ENCODE data around the gene SCYL3. TPM values are rescaled to one million over a fixed set of nuclear protein-coding genes. Genes with fewer than 3 reads are reported as not detected.
A peak's percentile ranks its signal among the peaks of the same experiment; 100 is the strongest.

Gene SCYL3
- total RNA-seq, 1 donor from 2014 or later: 9.2 TPM

GRCh38 chr1:169929210-169929526, 35.5 kb upstream of the SCYL3 start:
- no peak overlapping the region for H3K4me3 Mint-ChIP-seq (ENCODE audit: unreplicated experiment)
- no peak for DNase-seq (ENCODE audit: extremely low spot score, unreplicated experiment)
- no peaks in the 10 kb centered on the region for H3K27me3 Mint-ChIP-seq (ENCODE audit: unreplicated experiment)
- peaks cover 4% of the 10 kb centered on the region for H3K36me3 Mint-ChIP-seq (ENCODE audit: unreplicated experiment)
- H3K9me3 Mint-ChIP-seq (ENCODE audit: unreplicated experiment): no peaks in the 10 kb centered on the region
- no peak overlapping the region for H3K27ac Mint-ChIP-seq (ENCODE audit: unreplicated experiment)
- TF ChIP-seq, protein P1, sequence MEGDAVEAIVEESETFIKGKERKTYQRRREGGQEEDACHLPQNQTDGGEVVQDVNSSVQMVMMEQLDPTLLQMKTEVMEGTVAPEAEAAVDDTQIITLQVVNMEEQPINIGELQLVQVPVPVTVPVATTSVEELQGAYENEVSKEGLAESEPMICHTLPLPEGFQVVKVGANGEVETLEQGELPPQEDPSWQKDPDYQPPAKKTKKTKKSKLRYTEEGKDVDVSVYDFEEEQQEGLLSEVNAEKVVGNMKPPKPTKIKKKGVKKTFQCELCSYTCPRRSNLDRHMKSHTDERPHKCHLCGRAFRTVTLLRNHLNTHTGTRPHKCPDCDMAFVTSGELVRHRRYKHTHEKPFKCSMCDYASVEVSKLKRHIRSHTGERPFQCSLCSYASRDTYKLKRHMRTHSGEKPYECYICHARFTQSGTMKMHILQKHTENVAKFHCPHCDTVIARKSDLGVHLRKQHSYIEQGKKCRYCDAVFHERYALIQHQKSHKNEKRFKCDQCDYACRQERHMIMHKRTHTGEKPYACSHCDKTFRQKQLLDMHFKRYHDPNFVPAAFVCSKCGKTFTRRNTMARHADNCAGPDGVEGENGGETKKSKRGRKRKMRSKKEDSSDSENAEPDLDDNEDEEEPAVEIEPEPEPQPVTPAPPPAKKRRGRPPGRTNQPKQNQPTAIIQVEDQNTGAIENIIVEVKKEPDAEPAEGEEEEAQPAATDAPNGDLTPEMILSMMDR (IDR thresholded peaks at IDR 0.05): no peak
- H3K4me1 Mint-ChIP-seq (ENCODE audit: unreplicated experiment): peaks cover 41% of the 10 kb centered on the region

DNA sequence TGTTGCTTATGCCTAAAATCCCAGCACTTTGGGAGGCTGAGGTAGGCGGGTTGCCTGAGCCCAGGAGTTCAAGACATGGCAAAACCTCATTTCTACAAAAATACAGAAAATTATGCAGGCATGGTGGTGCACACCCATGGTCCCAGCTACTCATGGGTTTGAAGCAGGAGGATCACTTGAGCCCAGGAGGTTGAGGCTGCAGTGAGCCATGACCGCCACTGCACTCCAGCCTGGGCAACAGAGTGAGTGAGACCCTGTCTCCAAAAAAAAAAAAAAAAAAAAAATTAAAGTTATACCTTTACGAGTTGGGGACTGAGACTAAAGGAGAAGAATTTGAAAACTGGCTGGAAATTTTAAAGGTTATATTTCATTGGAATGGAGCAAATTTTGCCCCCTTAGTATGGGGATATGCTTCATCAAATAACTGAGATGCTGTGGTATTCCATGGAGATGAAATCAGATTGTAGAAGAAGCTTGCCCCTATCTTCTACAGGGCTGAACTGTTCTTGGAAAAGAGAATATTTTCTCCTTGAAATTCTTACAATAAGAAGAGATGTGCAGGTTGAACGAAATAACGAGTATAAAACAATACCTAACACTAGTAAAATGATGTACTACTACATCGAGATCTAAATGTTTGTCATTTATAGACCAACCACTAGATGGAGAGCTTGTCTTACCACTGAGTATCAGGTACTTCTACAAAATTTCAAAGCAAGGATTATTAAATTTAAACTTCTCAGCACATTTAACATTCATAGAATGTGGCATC, 34.9 kb upstream of the SCYL3 start:
- Mint-ChIP-seq H3K4me3 (ENCODE audit: unreplicated experiment) (no peak overlapping the region), H3K9me3 (ENCODE audit: unreplicated experiment) (no peaks in the 10 kb centered on the region), H3K4me1 (ENCODE audit: unreplicated experiment) (peaks cover 36% of the 10 kb centered on the region), H3K36me3 (ENCODE audit: unreplicated experiment) (peaks cover 4% of the 10 kb centered on the region), H3K27ac (ENCODE audit: unreplicated experiment) (no peak overlapping the region), H3K27me3 (ENCODE audit: unreplicated experiment) (no peaks in the 10 kb centered on the region)
- TF ChIP-seq, protein P1 (IDR thresholded peaks at IDR 0.05): peak; percentile 74
- DNase-seq (ENCODE audit: extremely low spot score, unreplicated experiment): no peak

DNA sequence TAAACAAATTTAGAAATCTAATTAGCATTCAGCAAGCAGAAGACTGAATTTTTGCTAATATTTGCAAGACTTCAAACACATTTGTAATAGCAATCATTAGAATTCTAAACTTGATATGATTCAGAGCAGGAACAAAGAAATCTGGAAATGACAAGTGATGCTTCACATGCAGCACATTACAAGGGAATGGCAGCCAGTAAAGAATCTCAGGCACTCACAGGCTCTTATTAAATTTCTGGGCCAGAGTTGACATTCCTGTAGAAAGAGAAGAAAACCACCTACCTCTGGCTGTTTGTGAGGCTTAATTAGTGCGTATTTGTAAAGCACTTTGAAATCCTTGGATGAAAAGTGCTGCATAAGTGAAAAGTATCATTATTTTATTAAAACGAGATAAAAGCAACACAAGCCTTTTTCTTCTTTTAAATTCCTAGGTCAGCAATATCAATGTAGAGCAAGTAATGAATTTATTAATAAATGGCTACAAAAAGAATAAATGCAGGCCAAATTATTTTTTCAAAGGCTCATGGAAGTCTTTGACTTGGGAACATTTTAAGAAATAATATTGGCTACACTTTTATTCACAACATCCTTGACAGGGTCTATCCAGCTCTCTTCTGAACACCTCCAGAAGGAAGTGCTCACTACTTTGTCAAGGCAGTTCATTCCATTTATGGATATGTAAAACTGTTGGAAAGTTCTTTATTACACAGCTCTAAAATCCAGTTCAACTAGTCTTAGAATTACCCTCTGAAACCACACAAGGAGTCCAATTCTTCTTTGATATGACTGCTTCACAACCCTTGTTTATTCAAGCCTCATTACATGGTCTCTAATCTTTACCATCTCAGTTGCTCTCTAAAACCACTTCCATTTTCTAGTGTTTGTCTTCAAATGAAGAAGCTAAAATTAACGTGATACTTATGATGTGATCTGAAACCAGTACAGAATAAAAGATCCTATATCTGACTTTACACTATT, 32.1 kb upstream of the SCYL3 start:
- Mint-ChIP-seq H3K4me1 (ENCODE audit: unreplicated experiment) (peaks cover 12% of the 10 kb centered on the region), H3K27me3 (ENCODE audit: unreplicated experiment) (no peaks in the 10 kb centered on the region), H3K9me3 (ENCODE audit: unreplicated experiment) (no peaks in the 10 kb centered on the region), H3K27ac (ENCODE audit: unreplicated experiment) (no peak overlapping the region), H3K4me3 (ENCODE audit: unreplicated experiment) (no peak overlapping the region), H3K36me3 (ENCODE audit: unreplicated experiment) (peaks cover 10% of the 10 kb centered on the region)
- no peak for DNase-seq (ENCODE audit: extremely low spot score, unreplicated experiment)
- TF ChIP-seq, protein P1 (IDR thresholded peaks at IDR 0.05): no peak

DNA sequence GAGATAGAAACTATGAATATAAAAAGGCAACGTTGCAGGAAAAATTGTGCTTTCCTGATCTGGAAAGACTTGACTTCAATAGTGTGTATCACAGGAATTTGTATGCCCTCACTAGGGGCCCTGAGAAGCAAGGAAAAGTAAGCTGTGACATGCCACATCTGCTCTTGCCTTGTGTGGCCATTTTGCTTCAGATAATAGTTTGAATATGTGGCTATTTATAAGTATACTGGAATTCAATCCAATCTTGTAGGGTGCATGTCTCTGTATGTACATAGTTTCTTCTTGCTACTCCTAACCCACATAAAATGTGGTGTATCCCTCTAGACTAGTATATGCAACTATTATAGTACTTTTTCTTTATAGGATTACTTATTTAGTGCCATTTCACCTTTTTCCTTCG, 31.1 kb upstream of the SCYL3 start:
- no peak for DNase-seq (ENCODE audit: extremely low spot score, unreplicated experiment)
- TF ChIP-seq, protein P1 (IDR thresholded peaks at IDR 0.05): no peak
- peaks cover 7% of the 10 kb centered on the region for H3K4me1 Mint-ChIP-seq (ENCODE audit: unreplicated experiment)
- no peaks in the 10 kb centered on the region for H3K27me3 Mint-ChIP-seq (ENCODE audit: unreplicated experiment)
- no peak overlapping the region for H3K27ac Mint-ChIP-seq (ENCODE audit: unreplicated experiment)
- H3K9me3 Mint-ChIP-seq (ENCODE audit: unreplicated experiment): no peaks in the 10 kb centered on the region
- H3K36me3 Mint-ChIP-seq (ENCODE audit: unreplicated experiment): peaks cover 13% of the 10 kb centered on the region
- H3K4me3 Mint-ChIP-seq (ENCODE audit: unreplicated experiment): no peak overlapping the region

DNA sequence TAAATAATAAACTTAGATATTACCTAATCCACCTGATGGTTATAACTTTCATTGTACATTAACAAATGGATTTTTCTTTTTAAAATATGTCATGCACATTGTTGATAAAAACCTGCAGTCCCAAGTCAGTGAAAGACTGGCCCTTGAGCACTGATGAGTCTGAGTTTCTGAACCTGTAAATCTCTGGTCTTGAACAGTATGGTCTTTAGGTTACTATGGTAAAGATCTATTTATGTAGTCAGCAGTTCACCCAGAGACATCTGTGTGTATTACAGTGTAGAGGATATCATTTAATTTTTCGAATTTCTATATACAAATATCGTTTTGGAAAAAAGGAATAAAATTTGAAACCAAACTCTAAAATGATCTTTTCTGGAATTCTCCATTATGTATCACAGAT, 30.4 kb upstream of the SCYL3 start:
- TF ChIP-seq, protein P1 (IDR thresholded peaks at IDR 0.05): no peak
- peaks cover 15% of the 10 kb centered on the region for H3K36me3 Mint-ChIP-seq (ENCODE audit: unreplicated experiment)
- H3K9me3 Mint-ChIP-seq (ENCODE audit: unreplicated experiment): no peaks in the 10 kb centered on the region
- no peak for DNase-seq (ENCODE audit: extremely low spot score, unreplicated experiment)
- no peak overlapping the region for H3K27ac Mint-ChIP-seq (ENCODE audit: unreplicated experiment)
- no peaks in the 10 kb centered on the region for H3K27me3 Mint-ChIP-seq (ENCODE audit: unreplicated experiment)
- no peak overlapping the region for H3K4me3 Mint-ChIP-seq (ENCODE audit: unreplicated experiment)
- H3K4me1 Mint-ChIP-seq (ENCODE audit: unreplicated experiment): peaks cover 8% of the 10 kb centered on the region

Data from osteocyte (in vitro differentiated cells).